Caco-2 (cell line): ENCODE measurements around the gene STOX2. TPM values are rescaled to one million over a fixed set of nuclear protein-coding genes. Genes with fewer than 3 reads are reported as not detected.

Experiments used
- BruUV-seq: library from RNA; stranded (reverse); fragments of 400-500 nt; replicated peaks from 2 replicates; lab custom pipeline; 2021; lab: Mats Ljungman, UMichigan
- CTCF ChIA-PET: fragments of 300-600 bp; sonication (Branson Sonifier 250); formaldehyde crosslinking; loops from one replicate; lab custom pipeline; 2022; ENCODE audit warnings: antibody characterized with exemption; lab: Charles Lee
- POLR2A ChIA-PET: fragments of 300-600 bp; sonication (Branson Sonifier 250); formaldehyde crosslinking; loops from one replicate; lab custom pipeline; 2022; ENCODE audit warnings: antibody characterized with exemption; lab: Charles Lee
- DNase-seq, 2 experiments: peaks; one replicate each; pipeline versions ENCODE4 v3.0.0 to v3.0.0-alpha.2; 2020 to 2022
- H3K27me3 ChIP-seq: replicated peaks from 2 replicates; pipeline ENCODE4 v1.6.0; 2011; ENCODE audit warnings: low read length; ENCODE audit not compliant: control insufficient read depth, insufficient read depth
- H3K36me3 ChIP-seq: 2 replicates; pipeline ENCODE4 v1.5.1; 2011; ENCODE audit warnings: low read length; ENCODE audit not compliant: control insufficient read depth, insufficient read depth
- H3K4me1 ChIP-seq: fragments of 250-450 bp; sonication (Bioruptor Pico); 2 replicates; pipeline ENCODE4 v1.5.1; 2020; ENCODE audit warnings: mild to moderate bottlenecking
- H3K4me3 ChIP-seq: 2 replicates; pipeline ENCODE4 v1.5.1; 2011; ENCODE audit warnings: low read depth, mild to moderate bottlenecking, control low read depth, low read length
- H3K9me3 ChIP-seq: fragments of 250-450 bp; sonication (Bioruptor Pico); 2 replicates; pipeline ENCODE4 v1.5.1; 2020; ENCODE audit warnings: mild to moderate bottlenecking, moderate library complexity
- H3K27ac Mint-ChIP-seq: one replicate; pipeline ENCODE4 v1.8.0; 2022; ENCODE audit warnings: mixed read lengths; ENCODE audit not compliant: unreplicated experiment
- H3K27me3 Mint-ChIP-seq: one replicate; pipeline ENCODE4 v1.8.0; 2022; ENCODE audit warnings: mixed read lengths; ENCODE audit not compliant: insufficient read depth, unreplicated experiment
- H3K36me3 Mint-ChIP-seq: one replicate; pipeline ENCODE4 v1.8.0; 2022; ENCODE audit warnings: mild to moderate bottlenecking, mixed read lengths; ENCODE audit not compliant: insufficient read depth, unreplicated experiment
- H3K4me1 Mint-ChIP-seq: one replicate; pipeline ENCODE4 v1.8.0; 2022; ENCODE audit warnings: low read depth, mixed read lengths; ENCODE audit not compliant: unreplicated experiment
- H3K4me3 Mint-ChIP-seq: one replicate; pipeline ENCODE4 v1.8.0; 2022; ENCODE audit warnings: mild to moderate bottlenecking, moderate library complexity, mixed read lengths; ENCODE audit not compliant: unreplicated experiment
- H3K9me3 Mint-ChIP-seq: one replicate; pipeline ENCODE4 v1.8.0; 2022; ENCODE audit warnings: mixed read lengths; ENCODE audit not compliant: unreplicated experiment
- CTCF ChIP-seq, 2 experiments: fragments of 200-600 bp in 1 of 2; IDR thresholded peaks; 1 replicate in 1 of 2; 2 replicates in 1 of 2; pipeline versions ENCODE4 v1.5.1 to v1.8.0; 2011 to 2022; ENCODE audit warnings: antibody characterized with exemption in 1 of 2, control low read depth in 1 of 2, inconsistent platforms in 1 of 2, low read depth in 1 of 2, low read length in 1 of 2, mild to moderate bottlenecking in 1 of 2, moderate library complexity in 1 of 2; ENCODE audit not compliant: insufficient read depth in 1 of 2, severe bottlenecking in 1 of 2, unreplicated experiment in 1 of 2
- intact Hi-C: fragments of 100-400 bp; cut with micrococcal nuclease; formaldehyde crosslinking; loops from one replicate; pipeline ENCODE4 v1.10.0; 2022; ENCODE audit not compliant: unreplicated experiment
- total RNA-seq: library from RNA; stranded (reverse); gene quantifications from 2 replicates; pipeline ENCODE4 v1.2.3, GENCODE V29; 2022

Gene STOX2
- total RNA-seq, 1 experiment from 2014 or later, result 1.8 TPM

GRCh38 chr4:183984566-183984965 is 79.5 kb downstream of the STOX2 start:
- TF ChIP-seq CTCF (IDR thresholded peaks at IDR 0.05; ENCODE audit: insufficient read depth in 1 of 2, low read depth in 1 of 2, low read length in 1 of 2, severe bottlenecking in 1 of 2, unreplicated experiment in 1 of 2), result no peak
- H3K4me3 Mint-ChIP-seq, result no peak overlapping the region
- no peak overlapping the region for H3K4me3 ChIP-seq
- H3K27me3 ChIP-seq, result no peaks in the 10 kb centered on the region
- H3K4me1 ChIP-seq, result no peaks in the 10 kb centered on the region
- intact Hi-C loops, result no loop called here
- H3K4me1 Mint-ChIP-seq, result peaks cover 7% of the 10 kb centered on the region
- no peaks in the 10 kb centered on the region for H3K9me3 ChIP-seq
- no peaks in the 10 kb centered on the region for H3K9me3 Mint-ChIP-seq
- no peaks in the 10 kb centered on the region for H3K36me3 ChIP-seq
- DNase-seq, result no peak
- POLR2A ChIA-PET, result no interaction called here
- CTCF ChIA-PET, result no interaction called here
- no peaks in the 10 kb centered on the region for H3K36me3 Mint-ChIP-seq
- H3K27ac Mint-ChIP-seq, result no peak overlapping the region
- no TSS peak for BruUV-seq
- peaks cover 11% of the 10 kb centered on the region for H3K27me3 Mint-ChIP-seq

GRCh38 chr4:183985786-183986185 is 80.7 kb downstream of the STOX2 start:
- Mint-ChIP-seq H3K4me1 (peaks cover 7% of the 10 kb centered on the region), H3K27me3 (peaks cover 11% of the 10 kb centered on the region), H3K4me3 (no peak overlapping the region), H3K9me3 (no peaks in the 10 kb centered on the region), H3K27ac (no peak overlapping the region), H3K36me3 (no peaks in the 10 kb centered on the region)
- intact Hi-C loops, result no loop called here
- Histone ChIP-seq H3K4me3 (no peak overlapping the region), H3K27me3 (no peaks in the 10 kb centered on the region), H3K36me3 (no peaks in the 10 kb centered on the region), H3K9me3 (no peaks in the 10 kb centered on the region), H3K4me1 (no peaks in the 10 kb centered on the region)
- ChIA-PET CTCF (no interaction called here), POLR2A (no interaction called here)
- TF ChIP-seq CTCF (IDR thresholded peaks at IDR 0.05; ENCODE audit: insufficient read depth in 1 of 2, low read depth in 1 of 2, low read length in 1 of 2, severe bottlenecking in 1 of 2, unreplicated experiment in 1 of 2), result no peak
- no peak for DNase-seq
- BruUV-seq, result no TSS peak

- H3K36me3 Mint-ChIP-seq, result no peaks in the 10 kb centered on the region
- H3K27ac Mint-ChIP-seq, result no peak overlapping the region
- intact Hi-C loops, result no loop called here
- Histone ChIP-seq H3K4me3 (no peak overlapping the region), H3K9me3 (no peaks in the 10 kb centered on the region), H3K27me3 (no peaks in the 10 kb centered on the region), H3K36me3 (no peaks in the 10 kb centered on the region), H3K4me1 (no peaks in the 10 kb centered on the region)
- DNase-seq, result no peak
- CTCF ChIA-PET, result no interaction called here
- POLR2A ChIA-PET, result no interaction called here
- peaks cover 11% of the 10 kb centered on the region for H3K27me3 Mint-ChIP-seq
- TF ChIP-seq CTCF (IDR thresholded peaks at IDR 0.05; ENCODE audit: insufficient read depth in 1 of 2, low read depth in 1 of 2, low read length in 1 of 2, severe bottlenecking in 1 of 2, unreplicated experiment in 1 of 2), result no peak
- H3K9me3 Mint-ChIP-seq, result no peaks in the 10 kb centered on the region
- peaks cover 7% of the 10 kb centered on the region for H3K4me1 Mint-ChIP-seq
- H3K4me3 Mint-ChIP-seq, result no peak overlapping the region
- BruUV-seq, result no TSS peak
Measured at GRCh38 chr4:183986291-183986970, 81.3 kb downstream of the STOX2 start.
